ENCODE measurements around the gene UCP3. TPM values are rescaled to one million over a fixed set of nuclear protein-coding genes. Genes with fewer than 3 reads are reported as not detected.

UCP3 gene
- total and polyA plus RNA-seq, 10 of the 15 experiments (the other 5 are each of a cell fraction or from before 2014, with no cell fraction given), result 0.02 to 1.9 (median 0.94) TPM

DNA sequence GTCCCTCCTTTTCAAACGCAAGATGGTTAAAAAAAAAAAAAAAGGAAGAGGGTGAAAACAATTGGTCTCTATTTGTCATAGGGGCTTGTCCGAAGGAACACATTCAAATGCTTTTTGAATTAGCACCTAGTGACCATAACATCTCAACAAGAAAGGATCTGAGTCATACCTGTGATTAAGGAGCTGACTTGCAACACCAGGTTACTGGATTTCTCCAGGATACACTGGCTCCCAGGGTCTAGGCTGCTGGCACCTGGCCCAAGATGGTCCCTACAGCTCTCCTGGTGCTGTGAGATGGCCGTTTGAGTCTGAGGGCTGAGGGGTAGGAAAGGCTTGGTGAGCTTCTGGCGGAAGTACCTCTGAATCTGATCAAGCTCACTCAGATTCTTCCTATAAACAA, 28.4 kb upstream of the UCP3 start:
- POLR2A ChIA-PET, result no interaction called here
- BruUV-seq (replicated peaks), result no TSS peak
- no peak for TF ChIP-seq CEBPB (IDR thresholded peaks at IDR 0.05; ENCODE audit: borderline replicate concordance in 1 of 2, low read depth in 2 of 2, low read length in 2 of 2)
- TF ChIP-seq, protein P1, sequence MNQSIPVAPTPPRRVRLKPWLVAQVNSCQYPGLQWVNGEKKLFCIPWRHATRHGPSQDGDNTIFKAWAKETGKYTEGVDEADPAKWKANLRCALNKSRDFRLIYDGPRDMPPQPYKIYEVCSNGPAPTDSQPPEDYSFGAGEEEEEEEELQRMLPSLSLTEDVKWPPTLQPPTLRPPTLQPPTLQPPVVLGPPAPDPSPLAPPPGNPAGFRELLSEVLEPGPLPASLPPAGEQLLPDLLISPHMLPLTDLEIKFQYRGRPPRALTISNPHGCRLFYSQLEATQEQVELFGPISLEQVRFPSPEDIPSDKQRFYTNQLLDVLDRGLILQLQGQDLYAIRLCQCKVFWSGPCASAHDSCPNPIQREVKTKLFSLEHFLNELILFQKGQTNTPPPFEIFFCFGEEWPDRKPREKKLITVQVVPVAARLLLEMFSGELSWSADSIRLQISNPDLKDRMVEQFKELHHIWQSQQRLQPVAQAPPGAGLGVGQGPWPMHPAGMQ (IDR thresholded peaks at IDR 0.05; ENCODE audit: borderline replicate concordance), result no peak
- TF ChIP-seq, protein P2, sequence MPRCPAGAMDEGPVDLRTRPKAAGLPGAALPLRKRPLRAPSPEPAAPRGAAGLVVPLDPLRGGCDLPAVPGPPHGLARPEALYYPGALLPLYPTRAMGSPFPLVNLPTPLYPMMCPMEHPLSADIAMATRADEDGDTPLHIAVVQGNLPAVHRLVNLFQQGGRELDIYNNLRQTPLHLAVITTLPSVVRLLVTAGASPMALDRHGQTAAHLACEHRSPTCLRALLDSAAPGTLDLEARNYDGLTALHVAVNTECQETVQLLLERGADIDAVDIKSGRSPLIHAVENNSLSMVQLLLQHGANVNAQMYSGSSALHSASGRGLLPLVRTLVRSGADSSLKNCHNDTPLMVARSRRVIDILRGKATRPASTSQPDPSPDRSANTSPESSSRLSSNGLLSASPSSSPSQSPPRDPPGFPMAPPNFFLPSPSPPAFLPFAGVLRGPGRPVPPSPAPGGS (IDR thresholded peaks at IDR 0.05; ENCODE audit: borderline replicate concordance, insufficient read depth, low read depth, low read length, poor library complexity, severe bottlenecking), result no peak
- TF ChIP-seq, protein P3, sequence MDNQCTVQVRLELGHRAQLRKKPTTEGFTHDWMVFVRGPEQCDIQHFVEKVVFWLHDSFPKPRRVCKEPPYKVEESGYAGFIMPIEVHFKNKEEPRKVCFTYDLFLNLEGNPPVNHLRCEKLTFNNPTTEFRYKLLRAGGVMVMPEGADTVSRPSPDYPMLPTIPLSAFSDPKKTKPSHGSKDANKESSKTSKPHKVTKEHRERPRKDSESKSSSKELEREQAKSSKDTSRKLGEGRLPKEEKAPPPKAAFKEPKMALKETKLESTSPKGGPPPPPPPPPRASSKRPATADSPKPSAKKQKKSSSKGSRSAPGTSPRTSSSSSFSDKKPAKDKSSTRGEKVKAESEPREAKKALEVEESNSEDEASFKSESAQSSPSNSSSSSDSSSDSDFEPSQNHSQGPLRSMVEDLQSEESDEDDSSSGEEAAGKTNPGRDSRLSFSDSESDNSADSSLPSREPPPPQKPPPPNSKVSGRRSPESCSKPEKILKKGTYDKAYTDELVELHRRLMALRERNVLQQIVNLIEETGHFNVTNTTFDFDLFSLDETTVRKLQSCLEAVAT (IDR thresholded peaks at IDR 0.05), result no peak
- TF ChIP-seq SIN3A (IDR thresholded peaks at IDR 0.05; ENCODE audit: low read depth, low read length), result no peak
- TF ChIP-seq RBBP5 (conservative IDR thresholded peaks at IDR 0.05), result no peak
- no peak for TF ChIP-seq KLF5 (IDR thresholded peaks at IDR 0.05; ENCODE audit: partially characterized antibody)
- TF ChIP-seq LARP7 (IDR thresholded peaks at IDR 0.05), result no peak
- TF ChIP-seq NFIC (IDR thresholded peaks at IDR 0.05; ENCODE audit: low read depth, low read length), result no peak
- no peak for TF ChIP-seq WRNIP1 (IDR thresholded peaks at IDR 0.05; ENCODE audit: borderline replicate concordance, low read depth, low read length)
- Histone ChIP-seq H3K9me3 (replicated peaks; ENCODE audit: control insufficient read depth, insufficient read depth, low read length) (no peaks in the 10 kb centered on the region), H3K79me2 (ENCODE audit: control insufficient read depth, insufficient read depth, low read length) (no peaks in the 10 kb centered on the region), H4K20me1 (ENCODE audit: control insufficient read depth, insufficient read depth) (no peaks in the 10 kb centered on the region), H3K36me3 (ENCODE audit: control insufficient read depth in 2 of 2, insufficient read depth in 2 of 2, low read length in 1 of 2) (peaks cover 18% of the 10 kb centered on the region in 2 experiments; a peak in 3 of 4 replicates), H3K4me1 (ENCODE audit: control insufficient read depth, insufficient read depth, low read length) (no peaks in the 10 kb centered on the region), H3K9ac (ENCODE audit: control insufficient read depth, insufficient read depth, low read length) (no peak overlapping the region), H2AFZ (ENCODE audit: control insufficient read depth, low read depth, low read length) (no peak overlapping the region), H3K27me3 (replicated peaks in 1 of 2; ENCODE audit: control insufficient read depth in 2 of 2, insufficient read depth in 2 of 2, low read length in 1 of 2) (no peaks in the 10 kb centered on the region), H3K27ac (ENCODE audit: control insufficient read depth, insufficient read depth) (no peak overlapping the region), H3K4me2 (ENCODE audit: control insufficient read depth, insufficient read depth) (no peak overlapping the region), H3K4me3 (no peak overlapping the region)
- SMC1A ChIA-PET (ENCODE audit: uncharacterized antibody, unreplicated experiment), result interaction anchor here (1.2 kb wide), 1 partner anchor 21 kb away, joined by 3 read pairs; no protein-coding TSS in a partner anchor
- ATAC-seq, result no peak
- intact Hi-C loops (cut with micrococcal nuclease; ENCODE audit: unreplicated experiment), result no loop called here
- in situ Hi-C loops (cut with MboI), result no loop called here
- 95% methylated on average over 3 of the region's 4 CpGs for WGBS (ENCODE audit: insufficient coverage, insufficient replicate concordance, low lambda C conversion rate, missing lambda C conversion rate)
- CTCF ChIA-PET, result no interaction called here
- no peak for FAIRE-seq
- no peak for DNase-seq (ENCODE audit: low read depth, low spot score)
- RAD21 ChIA-PET (ENCODE audit: unreplicated experiment), result interaction anchor here (0.7 kb wide), 1 partner anchor 17 kb away, joined by 3 read pairs; no protein-coding TSS in a partner anchor

Measured in GM12878 (cell line).